ENCODE data around the gene NSUN4. TPM values are rescaled to one million over a fixed set of nuclear protein-coding genes. Genes with fewer than 3 reads are reported as not detected.

NSUN4 gene
- total and polyA plus RNA-seq, 9 of the 15 experiments (the other 6 are each of a cell fraction or from before 2014, with no cell fraction given): 33.4 to 60.2 (median 46.3) TPM

GRCh38 chr1:46303872-46304326 lies 36.7 kb upstream of the NSUN4 start (continued):
- TF ChIP-seq JUND (IDR thresholded peaks at IDR 0.05; ENCODE audit: borderline replicate concordance, low read depth, low read length) (no peak), JUND (tag; IDR thresholded peaks at IDR 0.05; ENCODE audit: borderline replicate concordance, low read depth, low read length) (no peak)

DNA sequence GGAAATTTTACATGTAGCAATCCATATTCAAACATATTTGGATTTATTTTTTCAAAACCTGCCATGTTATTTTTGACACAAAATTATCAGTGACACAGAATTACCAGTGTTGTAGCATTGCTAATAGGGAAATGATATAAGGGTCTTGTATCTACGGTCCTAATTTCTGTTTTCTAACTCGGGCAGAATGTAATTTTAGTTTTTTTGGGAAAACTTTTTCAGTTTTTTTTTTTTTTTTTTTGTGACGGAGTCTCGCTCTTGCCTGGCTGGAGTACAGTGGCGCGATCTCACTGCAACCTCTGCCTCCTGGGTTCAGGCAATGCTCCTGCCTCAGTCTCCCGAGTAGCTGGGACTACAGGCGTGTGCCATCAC lies 34.5 kb upstream of the NSUN4 start:
- Histone ChIP-seq H3K27ac (ENCODE audit: extremely low read depth, low read depth, low read length) (peak overlapping the region; percentile 65), H2AFZ (ENCODE audit: low read depth, low read length) (no peak overlapping the region), H3K36me3 (ENCODE audit: control insufficient read depth, insufficient read depth, low read length) (peaks cover 61% of the 10 kb centered on the region), H3K4me2 (ENCODE audit: insufficient read depth, low read length) (peak overlapping the region; percentile 82), H4K20me1 (replicated peaks; ENCODE audit: control insufficient read depth, insufficient read depth, low read length) (peaks cover 41% of the 10 kb centered on the region), H3K9me3 (replicated peaks; ENCODE audit: control insufficient read depth, insufficient read depth, low read depth, low read length) (no peaks in the 10 kb centered on the region), H3K79me2 (ENCODE audit: control insufficient read depth, insufficient read depth, low read length) (peaks cover 97% of the 10 kb centered on the region), H3K9me1 (ENCODE audit: control insufficient read depth, insufficient read depth, low read length) (no peaks in the 10 kb centered on the region), H3K4me3 (peak overlapping the region; percentile 47), H3K4me1 (replicated peaks in 1 of 2; ENCODE audit: control insufficient read depth in 2 of 2, insufficient read depth in 2 of 2, low read length in 2 of 2) (peaks cover 18 to 36% of the 10 kb centered on the region in 2 experiments; a peak in 4 of 5 replicates), H3K27me3 (ENCODE audit: control insufficient read depth in 2 of 2, insufficient read depth in 2 of 2, low read length in 2 of 2) (no peaks in the 10 kb centered on the region), H3K9ac (ENCODE audit: insufficient read depth in 1 of 2, low read depth in 2 of 2, low read length in 2 of 2) (peak overlapping the region; percentile 66 to 100)
- intact Hi-C loops (cut with micrococcal nuclease): no loop called here
- in situ Hi-C loops (cut with MboI): no loop called here
- ATAC-seq (no peak), FAIRE-seq (no peak), DNase-seq (ENCODE audit: extremely low read depth in 1 of 4, low spot score in 3 of 4) (no peak)
- ChIA-PET CTCF (ENCODE audit: low intra/inter-chr PET ratio) (interaction anchor here (0.6 to 0.8 kb wide), 2 partner anchors 139 to 287 kb away, joined by 3 to 5 read pairs; no protein-coding TSS in a partner anchor), POLR2A (interaction anchor here (0.5 to 3.5 kb wide), 7 partner anchors 9 to 1530 kb away, joined by 3 to 33 read pairs (median 3); no protein-coding TSS in a partner anchor)
- no TSS peak for BruUV-seq (replicated peaks)
- 3% methylated on average over 8 of the region's 8 CpGs for WGBS (ENCODE audit: insufficient coverage, low coverage, missing lambda C conversion rate)
- no peak for TF ChIP-seq LEF1 (IDR thresholded peaks at IDR 0.05)
- TF ChIP-seq, protein P1, sequence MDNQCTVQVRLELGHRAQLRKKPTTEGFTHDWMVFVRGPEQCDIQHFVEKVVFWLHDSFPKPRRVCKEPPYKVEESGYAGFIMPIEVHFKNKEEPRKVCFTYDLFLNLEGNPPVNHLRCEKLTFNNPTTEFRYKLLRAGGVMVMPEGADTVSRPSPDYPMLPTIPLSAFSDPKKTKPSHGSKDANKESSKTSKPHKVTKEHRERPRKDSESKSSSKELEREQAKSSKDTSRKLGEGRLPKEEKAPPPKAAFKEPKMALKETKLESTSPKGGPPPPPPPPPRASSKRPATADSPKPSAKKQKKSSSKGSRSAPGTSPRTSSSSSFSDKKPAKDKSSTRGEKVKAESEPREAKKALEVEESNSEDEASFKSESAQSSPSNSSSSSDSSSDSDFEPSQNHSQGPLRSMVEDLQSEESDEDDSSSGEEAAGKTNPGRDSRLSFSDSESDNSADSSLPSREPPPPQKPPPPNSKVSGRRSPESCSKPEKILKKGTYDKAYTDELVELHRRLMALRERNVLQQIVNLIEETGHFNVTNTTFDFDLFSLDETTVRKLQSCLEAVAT (IDR thresholded peaks at IDR 0.05): 0 out of 4 replicates have a peak, but pooled peaks of 1 of the 2 experiments have one; percentile 52
- TF ChIP-seq, protein P2, sequence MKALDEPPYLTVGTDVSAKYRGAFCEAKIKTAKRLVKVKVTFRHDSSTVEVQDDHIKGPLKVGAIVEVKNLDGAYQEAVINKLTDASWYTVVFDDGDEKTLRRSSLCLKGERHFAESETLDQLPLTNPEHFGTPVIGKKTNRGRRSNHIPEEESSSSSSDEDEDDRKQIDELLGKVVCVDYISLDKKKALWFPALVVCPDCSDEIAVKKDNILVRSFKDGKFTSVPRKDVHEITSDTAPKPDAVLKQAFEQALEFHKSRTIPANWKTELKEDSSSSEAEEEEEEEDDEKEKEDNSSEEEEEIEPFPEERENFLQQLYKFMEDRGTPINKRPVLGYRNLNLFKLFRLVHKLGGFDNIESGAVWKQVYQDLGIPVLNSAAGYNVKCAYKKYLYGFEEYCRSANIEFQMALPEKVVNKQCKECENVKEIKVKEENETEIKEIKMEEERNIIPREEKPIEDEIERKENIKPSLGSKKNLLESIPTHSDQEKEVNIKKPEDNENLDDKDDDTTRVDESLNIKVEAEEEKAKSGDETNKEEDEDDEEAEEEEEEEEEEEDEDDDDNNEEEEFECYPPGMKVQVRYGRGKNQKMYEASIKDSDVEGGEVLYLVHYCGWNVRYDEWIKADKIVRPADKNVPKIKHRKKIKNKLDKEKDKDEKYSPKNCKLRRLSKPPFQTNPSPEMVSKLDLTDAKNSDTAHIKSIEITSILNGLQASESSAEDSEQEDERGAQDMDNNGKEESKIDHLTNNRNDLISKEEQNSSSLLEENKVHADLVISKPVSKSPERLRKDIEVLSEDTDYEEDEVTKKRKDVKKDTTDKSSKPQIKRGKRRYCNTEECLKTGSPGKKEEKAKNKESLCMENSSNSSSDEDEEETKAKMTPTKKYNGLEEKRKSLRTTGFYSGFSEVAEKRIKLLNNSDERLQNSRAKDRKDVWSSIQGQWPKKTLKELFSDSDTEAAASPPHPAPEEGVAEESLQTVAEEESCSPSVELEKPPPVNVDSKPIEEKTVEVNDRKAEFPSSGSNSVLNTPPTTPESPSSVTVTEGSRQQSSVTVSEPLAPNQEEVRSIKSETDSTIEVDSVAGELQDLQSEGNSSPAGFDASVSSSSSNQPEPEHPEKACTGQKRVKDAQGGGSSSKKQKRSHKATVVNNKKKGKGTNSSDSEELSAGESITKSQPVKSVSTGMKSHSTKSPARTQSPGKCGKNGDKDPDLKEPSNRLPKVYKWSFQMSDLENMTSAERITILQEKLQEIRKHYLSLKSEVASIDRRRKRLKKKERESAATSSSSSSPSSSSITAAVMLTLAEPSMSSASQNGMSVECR (CRISPR knock-in tag; IDR thresholded peaks at IDR 0.05): 0 out of 2 replicates have a peak, but pooled peaks have one; percentile 39
